K562 (cell line): ENCODE results near the gene TEX47. TPM values are rescaled to one million over a fixed set of nuclear protein-coding genes. Genes with fewer than 3 reads are reported as not detected.

Experiments
- ATAC-seq: fragments of 200-7000 bp; cut with Tn5 transposase; 3 replicates; pipeline ENCODE4 v1.9.1; 2020; ENCODE audit warnings: moderate library complexity
- BruUV-seq: library from RNA; stranded (reverse); fragments of 400-500 nt; replicated peaks from 2 replicates; lab custom pipeline; 2021; lab: Mats Ljungman, UMichigan
- CTCF ChIA-PET: fragments of 300-600 bp; formaldehyde crosslinking; extraction: SDS; loops from one replicate; lab custom pipeline; 2021; ENCODE audit warnings: low intra/inter-chr PET ratio; lab: Yijun Ruan, JAX
- POLR2A ChIA-PET: fragments of 300-600, 350-650 bp; sonication (Branson Sonifier 250); formaldehyde crosslinking; extraction: SDS; loops from one replicate; lab custom pipeline; 2021; ENCODE audit warnings: antibody characterized with exemption, inconsistent platforms; lab: Yijun Ruan, JAX
- DNase-seq, 4 experiments: peaks; one replicate each; pipeline versions ENCODE4 v3.0.0 to v3.0.0-alpha.2; 2011 to 2018; ENCODE audit warnings: low spot score in 3 of 4, mixed read lengths in 3 of 4; ENCODE audit errors: extremely low read depth in 1 of 4
- FAIRE-seq: peaks from 2 replicates; lab custom pipeline; 2011; peaks lifted over from hg19 to GRCh38; lab: Jason Lieb, UNC
- H2AFZ ChIP-seq: 2 replicates; pipeline ENCODE4 v1.6.0; 2011; ENCODE audit warnings: low read depth, low read length, control low read depth, inconsistent platforms
- H3K27ac ChIP-seq: fragments of 200-600 bp; 3 replicates; pipeline ENCODE4 v1.8.0; 2011; ENCODE audit warnings: low read depth, mild to moderate bottlenecking, control low read depth, inconsistent platforms, low read length, moderate library complexity, mixed read lengths; ENCODE audit errors: extremely low read depth
- H3K27me3 ChIP-seq, 2 experiments: fragments of 300-600 bp in 1 of 2; 2 replicates in 1 of 2; 3 replicates in 1 of 2; pipeline versions ENCODE4 v1.6.0 to v1.8.0; 2011; ENCODE audit warnings: inconsistent platforms in 2 of 2, low read length in 2 of 2, mild to moderate bottlenecking in 1 of 2, mixed read lengths in 1 of 2, moderate library complexity in 1 of 2; ENCODE audit not compliant: control insufficient read depth in 2 of 2, insufficient read depth in 2 of 2
- H3K36me3 ChIP-seq: fragments of 300-600 bp; 3 replicates; pipeline ENCODE4 v1.8.0; 2011; ENCODE audit warnings: mild to moderate bottlenecking, low read length, inconsistent platforms; ENCODE audit not compliant: control insufficient read depth, insufficient read depth
- H3K4me1 ChIP-seq, 2 experiments: fragments of 200-600 bp in 1 of 2; replicated peaks in 1 of 2; 2 replicates in 1 of 2; 3 replicates in 1 of 2; pipeline versions ENCODE4 v1.5.1 to v1.8.0; 2011; ENCODE audit warnings: inconsistent platforms in 2 of 2, low read length in 2 of 2, mild to moderate bottlenecking in 1 of 2, mixed read lengths in 1 of 2, moderate library complexity in 1 of 2; ENCODE audit not compliant: control insufficient read depth in 2 of 2, insufficient read depth in 2 of 2
- H3K4me2 ChIP-seq: 2 replicates; pipeline ENCODE4 v1.6.1; 2011; ENCODE audit warnings: low read length, control low read depth, inconsistent platforms, mixed read lengths; ENCODE audit not compliant: insufficient read depth
- H3K4me3 ChIP-seq: fragments of 200-600 bp; sonication (generic), shearing (Covaris generic); 2 replicates; pipeline ENCODE4 v1.5.1; 2016; ENCODE audit warnings: control low read depth, inconsistent platforms
- H3K79me2 ChIP-seq: fragments of 200-600 bp; 3 replicates; pipeline ENCODE4 v1.8.0; 2011; ENCODE audit warnings: low read length, inconsistent platforms; ENCODE audit not compliant: control insufficient read depth, insufficient read depth
- H3K9ac ChIP-seq, 2 experiments: 2 replicates each; pipeline versions ENCODE4 v1.6.0 to v1.6.1; 2011; ENCODE audit warnings: low read depth in 2 of 2, low read length in 2 of 2, control low read depth in 1 of 2, inconsistent platforms in 1 of 2, mild to moderate bottlenecking in 1 of 2, mixed read lengths in 1 of 2; ENCODE audit not compliant: insufficient read depth in 1 of 2
- H3K9me1 ChIP-seq: one replicate; pipeline ENCODE4 v1.6.0; 2011; ENCODE audit warnings: inconsistent platforms, mild to moderate bottlenecking, low read length, moderate library complexity; ENCODE audit not compliant: control insufficient read depth, insufficient read depth
- H3K9me3 ChIP-seq: replicated peaks from 2 replicates; pipeline ENCODE4 v1.5.1; 2011; ENCODE audit warnings: low read depth, low read length, inconsistent platforms; ENCODE audit not compliant: control insufficient read depth, insufficient read depth
- H4K20me1 ChIP-seq: replicated peaks from 2 replicates; pipeline ENCODE4 v1.6.1; 2011; ENCODE audit warnings: low read length, inconsistent platforms, mixed read lengths; ENCODE audit not compliant: control insufficient read depth, insufficient read depth
- ATF2 ChIP-seq: sonication (generic); formaldehyde crosslinking; IDR thresholded peaks from 2 replicates; pipeline ENCODE4 v1.8.1; 2022; ENCODE audit warnings: missing genetic modification reagents
- CHD1 ChIP-seq: fragments of 200-600 bp; sonication (generic); IDR thresholded peaks from one replicate; pipeline ENCODE4 v1.6.1; 2012; ENCODE audit warnings: mild to moderate bottlenecking, moderate library complexity, low read length, inconsistent platforms
- CTCF ChIP-seq, 3 experiments: IDR thresholded peaks in 2 of 3; conservative IDR thresholded peaks in 1 of 3; 2 replicates each; pipeline ENCODE4 v1.5.1; 2011 to 2012; ENCODE audit warnings: low read length in 3 of 3, mild to moderate bottlenecking in 3 of 3, control low read depth in 2 of 3, improper control_type of control experiment in 1 of 3, inconsistent platforms in 1 of 3, low read depth in 1 of 3, mixed read lengths in 1 of 3, moderate library complexity in 1 of 3; ENCODE audit not compliant: insufficient read depth in 2 of 3
- GTF2E2 ChIP-seq: fragments of 200-800 bp; sonication (Bioruptor generic); IDR thresholded peaks from 2 replicates; pipeline ENCODE4 v1.6.1; 2016; ENCODE audit warnings: missing genetic modification characterization, missing compliant biosample characterization
- HEY1 ChIP-seq: fragments of 250-450 bp; sonication (Bioruptor Pico); IDR thresholded peaks from 2 replicates; pipeline ENCODE4 v1.5.0; 2020; ENCODE audit warnings: mild to moderate bottlenecking, moderate library complexity, borderline replicate concordance
- KLF6 ChIP-seq: fragments of 250-450 bp; sonication (Bioruptor Pico); IDR thresholded peaks from 2 replicates; pipeline ENCODE4 v1.4.0; 2020; ENCODE audit warnings: mild to moderate bottlenecking, moderate library complexity, borderline replicate concordance
- MLX ChIP-seq, 2 experiments: fragments of 450-650 bp in 1 of 2; sonication (generic) in 1 of 2; formaldehyde crosslinking; conservative IDR thresholded peaks; 2 replicates each; pipeline versions ENCODE4 v1.4.0 to v1.8.1; 2020 to 2022; ENCODE audit warnings: mild to moderate bottlenecking in 1 of 2, missing genetic modification reagents in 1 of 2
- NEUROD1 ChIP-seq: fragments of 150-350 bp; IDR thresholded peaks from 2 replicates; pipeline ENCODE4 v1.6.1; 2014; ENCODE audit warnings: borderline replicate concordance, low read length, low read depth; ENCODE audit not compliant: partially characterized antibody
- POLR3G ChIP-seq: IDR thresholded peaks from 2 replicates; pipeline ENCODE4 v1.6.1; 2011; ENCODE audit not compliant: insufficient read length, insufficient replicate concordance; ENCODE audit errors: extremely low read depth
- RAD21 ChIP-seq, 2 experiments: fragments of 250-450 bp in 1 of 2; fragments of 450-650 bp in 1 of 2; sonication (Bioruptor Pico) in 1 of 2; formaldehyde crosslinking in 1 of 2; IDR thresholded peaks in 1 of 2; conservative IDR thresholded peaks in 1 of 2; 2 replicates each; pipeline versions ENCODE4 v1.4.0 to v1.8.0; 2020 to 2022; ENCODE audit warnings: mild to moderate bottlenecking in 2 of 2, moderate library complexity in 1 of 2
- SFPQ ChIP-seq: fragments of 200-400 bp; formaldehyde crosslinking; IDR thresholded peaks from 2 replicates; pipeline ENCODE4 v1.6.1; 2017; ENCODE audit warnings: mild to moderate bottlenecking, low read depth, low read length, moderate library complexity
- THRAP3 ChIP-seq: fragments of 450-650 bp; IDR thresholded peaks from 2 replicates; pipeline ENCODE4 v1.6.1; 2016; ENCODE audit warnings: mild to moderate bottlenecking, inconsistent platforms, borderline replicate concordance
- ZNF695 ChIP-seq: fragments of 450-650 bp; formaldehyde crosslinking; IDR thresholded peaks from 2 replicates; pipeline ENCODE4 v1.4.0; 2020; ENCODE audit warnings: mild to moderate bottlenecking, moderate library complexity
- ZNF717 ChIP-seq: fragments of 250-450 bp; sonication (Bioruptor Pico); IDR thresholded peaks from 2 replicates; pipeline ENCODE4 v1.5.0; 2021
- ZSCAN32 ChIP-seq: fragments of 450-650 bp; formaldehyde crosslinking; IDR thresholded peaks from 2 replicates; pipeline ENCODE4 v1.4.0; 2020; ENCODE audit warnings: mild to moderate bottlenecking, moderate library complexity
- in situ Hi-C: fragments of 300-500 bp; cut with MboI; formaldehyde crosslinking; loops from 4 replicates; pipeline ENCODE4 v1.15.0; 2018; ENCODE audit warnings: inconsistent platforms, mixed read lengths
- intact Hi-C: fragments of 100-400 bp; cut with micrococcal nuclease; formaldehyde crosslinking; loops from 2 replicates; pipeline ENCODE4 v1.14.2; 2022
- polyA plus RNA-seq, 8 experiments: library from polyadenylated mRNA; depleted of rRNA in 4 of 8; stranded (reverse) in 5 of 8; unstranded in 3 of 8; fragments of >200 nt; fragmentation: Nextera tagmentation in 2 of 8; fragmentation: Illumina TruSeq in 1 of 8; extraction: Ambion mirVana in 2 of 8; extraction: Trizol in 1 of 8; gene quantifications; 2 replicates each; pipeline versions ENCODE4 v1.2.1 to v1.2.3, GENCODE V29; 2011 to 2014; ENCODE audit warnings: inconsistent platforms in 1 of 8, missing spikeins in 1 of 8
- total RNA-seq, 7 experiments: library from RNA; depleted of rRNA in 6 of 7; stranded (reverse); fragments of >200 nt in 6 of 7; fragmentation: Illumina TruSeq in 2 of 7; extraction: Trizol in 2 of 7; gene quantifications; 2 replicates each; pipeline versions ENCODE4 v1.2.1 to v1.2.3, GENCODE V29; 2011 to 2021; ENCODE audit warnings: low replicate concordance in 1 of 7

Gene TEX47
- total and polyA plus RNA-seq, 9 of the 15 experiments (the other 6 are each of a cell fraction or from before 2014, with no cell fraction given): not detected

- Histone ChIP-seq H3K27ac (no peak overlapping the region), H3K4me2 (no peak overlapping the region), H3K36me3 (no peaks in the 10 kb centered on the region), H4K20me1 (no peaks in the 10 kb centered on the region), H3K4me3 (no peak overlapping the region), H3K9me1 (no peaks in the 10 kb centered on the region), H3K4me1 (no peaks in the 10 kb centered on the region), H3K27me3 (no peaks in the 10 kb centered on the region), H3K79me2 (no peaks in the 10 kb centered on the region), H3K9me3 (no peaks in the 10 kb centered on the region), H2AFZ (no peak overlapping the region), H3K9ac (no peak overlapping the region)
- DNase-seq (no peak), ATAC-seq (no peak), FAIRE-seq (no peak)
- intact Hi-C loops: no loop called here
- in situ Hi-C loops: no loop called here
- ChIA-PET CTCF (no interaction called here), POLR2A (no interaction called here)
- no peak for TF ChIP-seq POLR3G
- TF ChIP-seq SFPQ: no peak
- TF ChIP-seq THRAP3: no peak
- no peak for TF ChIP-seq CTCF (IDR thresholded peaks at IDR 0.05 in 2 of 3, conservative IDR thresholded peaks at IDR 0.05 in 1 of 3; ENCODE audit: insufficient read depth in 2 of 3, low read depth in 1 of 3, low read length in 3 of 3)
- no peak for TF ChIP-seq NEUROD1
- no peak for TF ChIP-seq CHD1
- no peak for TF ChIP-seq ZNF695 (CRISPR knock-in tag)
- no peak for TF ChIP-seq KLF6
- TF ChIP-seq HEY1: no peak
- no peak for TF ChIP-seq MLX (CRISPR knock-in tag; conservative IDR thresholded peaks at IDR 0.05)
- no peak for TF ChIP-seq ATF2 (CRISPR knock-in tag)
- no peak for TF ChIP-seq GTF2E2 (tag)
- TF ChIP-seq ZSCAN32 (CRISPR knock-in tag): no peak
- no peak for TF ChIP-seq ZNF717
- no peak for TF ChIP-seq RAD21 (CRISPR knock-in tag; conservative IDR thresholded peaks at IDR 0.05 in 1 of 2, IDR thresholded peaks at IDR 0.05 in 1 of 2)
- no TSS peak for BruUV-seq
Measured at GRCh38 chr7:88818552-88818951, 23.0 kb upstream of the TEX47 start.
